ENCODE results near the gene DNLZ. TPM values are rescaled to one million over a fixed set of nuclear protein-coding genes. Genes with fewer than 3 reads are reported as not detected.

DNLZ gene
- total and polyA plus RNA-seq, 9 of the 15 experiments (the other 6 are each of a cell fraction or from before 2014, with no cell fraction given): 0.17 to 44.6 (median 3.4) TPM

- in situ Hi-C loops (cut with MboI) (loop anchor here (25.0 kb wide), 1 partner anchor 305 kb away; no protein-coding TSS in a partner anchor), intact Hi-C loops (cut with micrococcal nuclease) (no loop called here)
- Histone ChIP-seq H2AFZ (ENCODE audit: low read depth, low read length) (no peak overlapping the region), H3K4me1 (replicated peaks in 1 of 2; ENCODE audit: control insufficient read depth in 2 of 2, insufficient read depth in 2 of 2, low read length in 2 of 2) (peaks cover 4 to 93% of the 10 kb centered on the region in 2 experiments; a peak in 4 of 5 replicates), H3K9me3 (replicated peaks; ENCODE audit: control insufficient read depth, insufficient read depth, low read depth, low read length) (no peaks in the 10 kb centered on the region), H3K4me2 (ENCODE audit: insufficient read depth, low read length) (no peak overlapping the region), H3K9ac (ENCODE audit: insufficient read depth in 1 of 2, low read depth in 2 of 2, low read length in 2 of 2) (no peak overlapping the region), H3K27ac (ENCODE audit: extremely low read depth, low read depth, low read length) (no peak overlapping the region), H3K9me1 (ENCODE audit: control insufficient read depth, insufficient read depth, low read length) (peaks cover 3% of the 10 kb centered on the region), H3K27me3 (ENCODE audit: control insufficient read depth in 2 of 2, insufficient read depth in 2 of 2, low read length in 2 of 2) (no peaks in the 10 kb centered on the region), H3K4me3 (no peak overlapping the region), H3K36me3 (ENCODE audit: control insufficient read depth, insufficient read depth, low read length) (peaks cover 6% of the 10 kb centered on the region; the same call in 1 of the 3 replicates), H4K20me1 (replicated peaks; ENCODE audit: control insufficient read depth, insufficient read depth, low read length) (no peaks in the 10 kb centered on the region), H3K79me2 (ENCODE audit: control insufficient read depth, insufficient read depth, low read length) (peaks cover 15% of the 10 kb centered on the region)
- no peak for TF ChIP-seq NBN (IDR thresholded peaks at IDR 0.05; ENCODE audit: low read depth)
- TF ChIP-seq ZNF121 (CRISPR knock-in tag; conservative IDR thresholded peaks at IDR 0.05): peak; percentile 78
- TF ChIP-seq RFX1 (IDR thresholded peaks at IDR 0.05): peak; percentile 81
- ChIA-PET CTCF (ENCODE audit: low intra/inter-chr PET ratio) (no interaction called here), POLR2A (interaction anchor here (0.7 kb wide), 1 partner anchor 13 kb away, joined by 4 read pairs; no protein-coding TSS in a partner anchor)
- no peak for FAIRE-seq
- BruUV-seq (replicated peaks): no TSS peak
- WGBS (ENCODE audit: insufficient coverage, low coverage, missing lambda C conversion rate): 60% methylated on average over 7 of the region's 11 CpGs
- DNase-seq (ENCODE audit: extremely low read depth in 1 of 4, low spot score in 3 of 4): no peak
- no peak for ATAC-seq
Measured at GRCh38 chr9:136332482-136332983, 31.0 kb downstream of the DNLZ start.

- Histone ChIP-seq H3K79me2 (ENCODE audit: control insufficient read depth, insufficient read depth, low read length) (peaks cover 15% of the 10 kb centered on the region), H3K9me3 (replicated peaks; ENCODE audit: control insufficient read depth, insufficient read depth, low read depth, low read length) (no peaks in the 10 kb centered on the region), H3K27me3 (ENCODE audit: control insufficient read depth in 2 of 2, insufficient read depth in 2 of 2, low read length in 2 of 2) (no peaks in the 10 kb centered on the region), H3K4me3 (no peak overlapping the region), H3K4me2 (ENCODE audit: insufficient read depth, low read length) (no peak overlapping the region), H3K9me1 (ENCODE audit: control insufficient read depth, insufficient read depth, low read length) (peaks cover 3% of the 10 kb centered on the region), H3K27ac (ENCODE audit: extremely low read depth, low read depth, low read length) (no peak overlapping the region), H4K20me1 (replicated peaks; ENCODE audit: control insufficient read depth, insufficient read depth, low read length) (no peaks in the 10 kb centered on the region), H3K9ac (ENCODE audit: insufficient read depth in 1 of 2, low read depth in 2 of 2, low read length in 2 of 2) (no peak overlapping the region), H3K36me3 (ENCODE audit: control insufficient read depth, insufficient read depth, low read length) (no peaks in the 10 kb centered on the region), H3K4me1 (replicated peaks in 1 of 2; ENCODE audit: control insufficient read depth in 2 of 2, insufficient read depth in 2 of 2, low read length in 2 of 2) (peaks cover 4 to 94% of the 10 kb centered on the region in 2 experiments), H2AFZ (ENCODE audit: low read depth, low read length) (no peak overlapping the region)
- no TSS peak for BruUV-seq (replicated peaks)
- ChIA-PET POLR2A (interaction anchor here (0.7 kb wide), 1 partner anchor 14 kb away, joined by 4 read pairs; no protein-coding TSS in a partner anchor), CTCF (ENCODE audit: low intra/inter-chr PET ratio) (no interaction called here)
- DNase-seq (ENCODE audit: extremely low read depth in 1 of 4, low spot score in 3 of 4) (no peak), FAIRE-seq (no peak), ATAC-seq (no peak)
- 68% methylated on average over 30 of the region's 46 CpGs for WGBS (ENCODE audit: insufficient coverage, low coverage, missing lambda C conversion rate)
- intact Hi-C loops (cut with micrococcal nuclease) (no loop called here), in situ Hi-C loops (cut with MboI) (loop anchor here (25.0 kb wide), 1 partner anchor 305 kb away; no protein-coding TSS in a partner anchor)
- TF ChIP-seq CBX2 (IDR thresholded peaks at IDR 0.05; ENCODE audit: insufficient read depth, low read length, poor library complexity, severe bottlenecking) (no peak), POLR2G (IDR thresholded peaks at IDR 0.05; ENCODE audit: low read depth, low read length) (0 out of 2 replicates have a peak, but pooled peaks have one; percentile 21), HNRNPL (IDR thresholded peaks at IDR 0.05; ENCODE audit: low read depth, low read length) (0 out of 2 replicates have a peak, but pooled peaks have one; percentile 50), ELF4 (CRISPR knock-in tag; IDR thresholded peaks at IDR 0.05) (no peak), USF1 (CRISPR knock-in tag; IDR thresholded peaks at IDR 0.05) (0 out of 2 replicates have a peak, but pooled peaks have one; percentile 10), ZBTB33 (CRISPR knock-in tag; IDR thresholded peaks at IDR 0.05) (peak; percentile 45; the same call in 1 of the 2 replicates), SMARCB1 (IDR thresholded peaks at IDR 0.05; ENCODE audit: insufficient read length, low read depth) (no peak)
Measured at GRCh38 chr9:136331556-136332481, 31.7 kb downstream of the DNLZ start.

All from K562 (cell line).